Mesenchymal stem cell (in vitro differentiated cells and primary cell): ENCODE results near the gene CD274.
A peak's percentile ranks its signal among the peaks of the same experiment; 100 is the strongest.
"Not testable (repeated sequence)": the region's sequence is repeated elsewhere in the genome, so short reads cannot be mapped to it uniquely, and the experiment has no call there.

Experiments used
- DNase-seq: peaks from one replicate; pipeline ENCODE4 v3.0.0-alpha.2; 2013
- H2AFZ ChIP-seq: one replicate; pipeline ENCODE4 v1.6.1; 2013; ENCODE audit warnings: low read depth, mild to moderate bottlenecking, control low read depth, inconsistent platforms, low read length, moderate library complexity
- H2AK5ac ChIP-seq: 2 replicates; pipeline ENCODE4 v1.6.1; 2013; ENCODE audit warnings: low read length, moderate library complexity, mild to moderate bottlenecking, inconsistent platforms; ENCODE audit not compliant: severe bottlenecking
- H2BK120ac ChIP-seq: one replicate; pipeline ENCODE4 v1.6.1; 2013; ENCODE audit warnings: low read depth, mild to moderate bottlenecking, inconsistent platforms, low read length, moderate library complexity
- H2BK12ac ChIP-seq, 2 experiments: one replicate each; pipeline ENCODE4 v1.6.1; 2013; ENCODE audit warnings: inconsistent platforms in 2 of 2, low read length in 2 of 2, mild to moderate bottlenecking in 2 of 2, moderate library complexity in 2 of 2, control low read depth in 1 of 2
- H2BK15ac ChIP-seq: one replicate; pipeline ENCODE4 v1.6.1; 2013; ENCODE audit warnings: mild to moderate bottlenecking, low read depth, inconsistent platforms; ENCODE audit not compliant: poor library complexity, severe bottlenecking
- H2BK5ac ChIP-seq: 2 replicates; pipeline ENCODE4 v1.6.1; 2013; ENCODE audit warnings: low read depth, mild to moderate bottlenecking, low read length, control low read depth, inconsistent platforms; ENCODE audit not compliant: poor library complexity, severe bottlenecking
- H3K14ac ChIP-seq, 2 experiments: one replicate each; pipeline ENCODE4 v1.6.1; 2013; ENCODE audit warnings: inconsistent platforms in 2 of 2, low read length in 2 of 2, control low read depth in 1 of 2, mild to moderate bottlenecking in 1 of 2, moderate library complexity in 1 of 2
- H3K18ac ChIP-seq, 2 experiments: one replicate each; pipeline ENCODE4 v1.6.1; 2013; ENCODE audit warnings: inconsistent platforms in 2 of 2, low read length in 2 of 2, control low read depth in 1 of 2, low read depth in 1 of 2, mild to moderate bottlenecking in 1 of 2
- H3K23ac ChIP-seq, 2 experiments: one replicate each; pipeline ENCODE4 v1.6.1; 2013; ENCODE audit warnings: inconsistent platforms in 2 of 2, low read length in 2 of 2, mild to moderate bottlenecking in 2 of 2, moderate library complexity in 2 of 2, control low read depth in 1 of 2
- H3K27ac ChIP-seq: 2 replicates; pipeline ENCODE4 v1.5.1; 2013; ENCODE audit warnings: mild to moderate bottlenecking, moderate library complexity, low read length, control low read depth, inconsistent platforms; ENCODE audit not compliant: poor library complexity, severe bottlenecking
- H3K27me3 ChIP-seq, 2 experiments: 2 replicates each; pipeline versions ENCODE4 v1.6.1 to v1.7.0; 2013; ENCODE audit warnings: low read length in 2 of 2, mild to moderate bottlenecking in 2 of 2, moderate library complexity in 2 of 2, control low read depth in 1 of 2, inconsistent platforms in 1 of 2; ENCODE audit not compliant: control insufficient read depth in 1 of 2, insufficient read depth in 1 of 2
- H3K36me3 ChIP-seq, 2 experiments: 2 replicates each; pipeline versions ENCODE4 v1.6.1 to v1.7.0; 2013; ENCODE audit warnings: low read length in 2 of 2, control low read depth in 1 of 2, inconsistent platforms in 1 of 2, low read depth in 1 of 2, mild to moderate bottlenecking in 1 of 2; ENCODE audit not compliant: insufficient read depth in 2 of 2, control insufficient read depth in 1 of 2
- H3K4ac ChIP-seq, 2 experiments: one replicate each; pipeline ENCODE4 v1.6.1; 2013; ENCODE audit warnings: inconsistent platforms in 2 of 2, low read length in 2 of 2, mild to moderate bottlenecking in 2 of 2, moderate library complexity in 2 of 2, control low read depth in 1 of 2, low read depth in 1 of 2
- H3K4me1 ChIP-seq: 2 replicates; pipeline ENCODE4 v1.6.1; 2013; ENCODE audit warnings: low read depth, low read length, control low read depth; ENCODE audit not compliant: control insufficient read depth, insufficient read depth
- H3K4me2 ChIP-seq: 2 replicates; pipeline ENCODE4 v1.6.1; 2013; ENCODE audit warnings: low read length, mild to moderate bottlenecking, inconsistent platforms; ENCODE audit not compliant: poor library complexity, severe bottlenecking
- H3K4me3 ChIP-seq, 2 experiments: 2 replicates each; pipeline versions ENCODE4 v1.5.1 to v1.7.0; 2013; ENCODE audit warnings: low read length in 2 of 2, mild to moderate bottlenecking in 2 of 2, control low read depth in 1 of 2, low read depth in 1 of 2; ENCODE audit not compliant: insufficient read depth in 1 of 2
- H3K79me1 ChIP-seq: replicated peaks from 2 replicates; pipeline ENCODE4 v1.6.1; 2013; ENCODE audit warnings: mild to moderate bottlenecking, control low read depth, low read length, inconsistent platforms; ENCODE audit not compliant: poor library complexity, severe bottlenecking
- H3K9ac ChIP-seq: 2 replicates; pipeline ENCODE4 v1.7.0; 2013; ENCODE audit warnings: mild to moderate bottlenecking, low read length, moderate library complexity
- H3K9me3 ChIP-seq: 2 replicates; pipeline ENCODE4 v1.7.0; 2013; ENCODE audit warnings: mild to moderate bottlenecking, low read length; ENCODE audit not compliant: control insufficient read depth
- H4K8ac ChIP-seq: one replicate; pipeline ENCODE4 v1.6.1; 2013; ENCODE audit warnings: inconsistent platforms, mild to moderate bottlenecking, low read length, moderate library complexity
- H4K91ac ChIP-seq: one replicate; pipeline ENCODE4 v1.6.1; 2013; ENCODE audit warnings: mild to moderate bottlenecking, low read length, inconsistent platforms
- WGBS: methylation state at CpG from one replicate; pipeline ENCODE4 v1.1.7; 2013; ENCODE audit warnings: mixed read lengths; 5-methylcytosine and 5-hydroxymethylcytosine counted together

Gene CD274

GRCh38 chr9:5494765-5495164 is 44.4 kb downstream of the CD274 start:
- not testable (repeated sequence) for H4K91ac ChIP-seq, H3K27me3 ChIP-seq, H3K4ac ChIP-seq, H2BK12ac ChIP-seq, H3K14ac ChIP-seq, H3K79me1 ChIP-seq, H3K9me3 ChIP-seq, H3K4me2 ChIP-seq, H3K27ac ChIP-seq, H2BK120ac ChIP-seq, H2BK5ac ChIP-seq, H4K8ac ChIP-seq, H3K36me3 ChIP-seq, H3K4me1 ChIP-seq, H2AK5ac ChIP-seq, H2AFZ ChIP-seq, H3K9ac ChIP-seq, H2BK15ac ChIP-seq, DNase-seq, H3K23ac ChIP-seq, H3K18ac ChIP-seq, H3K4me3 ChIP-seq
- WGBS: 75% methylated on average over 3 of the region's 3 CpGs

- no peaks in the 10 kb centered on the region for H3K79me1 ChIP-seq
- no peak overlapping the region for H3K4me3 ChIP-seq
- no peak overlapping the region for H3K4me2 ChIP-seq
- no peak overlapping the region for H3K9ac ChIP-seq
- no peaks in the 10 kb centered on the region for H3K27me3 ChIP-seq
- no peak overlapping the region for H2AFZ ChIP-seq
- no peak overlapping the region for H3K4ac ChIP-seq
- no peak overlapping the region for H3K27ac ChIP-seq
- H3K23ac ChIP-seq: no peak overlapping the region
- DNase-seq: no peak
- H3K14ac ChIP-seq: no peak overlapping the region
- H3K18ac ChIP-seq: no peak overlapping the region
- H2BK12ac ChIP-seq: no peak overlapping the region
- no peak overlapping the region for H4K8ac ChIP-seq
- WGBS: no CpG with 5 or more reads among the region's 1 CpG
- H3K9me3 ChIP-seq: peaks cover 5% of the 10 kb centered on the region
- no peaks in the 10 kb centered on the region for H3K36me3 ChIP-seq
- no peak overlapping the region for H2BK5ac ChIP-seq
- H2BK15ac ChIP-seq: no peak overlapping the region
- H2BK120ac ChIP-seq: no peak overlapping the region
- H2AK5ac ChIP-seq: no peak overlapping the region
- peaks cover 2% of the 10 kb centered on the region for H3K4me1 ChIP-seq
- no peak overlapping the region for H4K91ac ChIP-seq
Observed at GRCh38 chr9:5499157-5499556, 48.8 kb downstream of the CD274 start.

- Histone ChIP-seq H3K27ac (no peak overlapping the region), H3K4me2 (no peak overlapping the region), H3K9me3 (peaks cover 5% of the 10 kb centered on the region), H3K4me1 (no peaks in the 10 kb centered on the region), H2AK5ac (no peak overlapping the region), H3K27me3 (no peaks in the 10 kb centered on the region), H4K91ac (peak overlapping the region; percentile 73), H2BK15ac (peak overlapping the region; percentile 93), H2BK5ac (no peak overlapping the region), H4K8ac (peak overlapping the region; percentile 87), H3K79me1 (no peaks in the 10 kb centered on the region), H2BK12ac (peak overlapping the region in 1 of 2 experiments; percentile 73), H3K9ac (no peak overlapping the region), H3K14ac (no peak overlapping the region), H3K4me3 (no peak overlapping the region), H3K23ac (no peak overlapping the region), H2BK120ac (no peak overlapping the region), H3K18ac (peak overlapping the region; percentile 18 to 66), H3K4ac (peak overlapping the region in 1 of 2 experiments; percentile 6), H2AFZ (no peak overlapping the region), H3K36me3 (no peaks in the 10 kb centered on the region)
- peak; percentile 42 for DNase-seq
- 82% methylated on average over 4 of the region's 4 CpGs for WGBS
Observed at GRCh38 chr9:5499889-5500398, 49.6 kb downstream of the CD274 start.

- Histone ChIP-seq H2BK12ac (peak overlapping the region; percentile 38 to 73), H2AK5ac (no peak overlapping the region), H3K9me3 (peaks cover 5% of the 10 kb centered on the region), H2BK15ac (peak overlapping the region; percentile 93), H4K91ac (no peak overlapping the region), H3K36me3 (no peaks in the 10 kb centered on the region), H3K79me1 (no peaks in the 10 kb centered on the region), H3K23ac (no peak overlapping the region), H3K27me3 (no peaks in the 10 kb centered on the region), H4K8ac (peak overlapping the region; percentile 87), H3K27ac (no peak overlapping the region), H3K9ac (no peak overlapping the region), H3K4ac (peak overlapping the region in 1 of 2 experiments; percentile 6), H2BK5ac (no peak overlapping the region), H3K4me2 (no peak overlapping the region), H3K4me3 (no peak overlapping the region), H2BK120ac (no peak overlapping the region), H3K18ac (peak overlapping the region; percentile 52 to 66), H3K4me1 (no peaks in the 10 kb centered on the region), H3K14ac (no peak overlapping the region), H2AFZ (no peak overlapping the region)
- DNase-seq: peak; percentile 62
- 64% methylated on average over 16 of the region's 18 CpGs for WGBS
Observed at GRCh38 chr9:5500441-5501235, 50.3 kb downstream of the CD274 start.
